K562 (cell line): ENCODE results near the gene CFDP1. TPM values are rescaled to one million over a fixed set of nuclear protein-coding genes. Genes with fewer than 3 reads are reported as not detected.

Experiments used
- BCLAF1 ChIP-seq, 2 experiments: fragments of 450-650 bp in 1 of 2; IDR thresholded peaks; 2 replicates each; pipeline ENCODE4 v1.6.1; 2011 to 2017; ENCODE audit warnings: low read depth in 2 of 2, antibody characterized with exemption in 1 of 2, borderline replicate concordance in 1 of 2, low read length in 1 of 2, mild to moderate bottlenecking in 1 of 2, mixed read lengths in 1 of 2; ENCODE audit not compliant: control insufficient read depth in 1 of 2
- CREBBP ChIP-seq: IDR thresholded peaks from one replicate; pipeline ENCODE4 v1.6.1; 2012; ENCODE audit warnings: low read depth, mild to moderate bottlenecking, control low read depth, inconsistent platforms, low read length
- EZH2 ChIP-seq: IDR thresholded peaks from 2 replicates; pipeline ENCODE4 v1.6.1; 2012; ENCODE audit warnings: low read depth, mild to moderate bottlenecking, inconsistent platforms, low read length, borderline replicate concordance
- GABPB1 ChIP-seq: sonication (generic); formaldehyde crosslinking; IDR thresholded peaks from 2 replicates; pipeline ENCODE4 v1.8.0; 2022; ENCODE audit warnings: mild to moderate bottlenecking, missing genetic modification reagents
- LARP7 ChIP-seq: fragments of 450-650 bp; IDR thresholded peaks from 2 replicates; pipeline ENCODE4 v1.6.1; 2016
- PCBP2 ChIP-seq: fragments of 200-400 bp; formaldehyde crosslinking; IDR thresholded peaks from 2 replicates; pipeline ENCODE4 v1.6.1; 2018; ENCODE audit warnings: low read length, low read depth, mild to moderate bottlenecking, moderate library complexity; ENCODE audit not compliant: poor library complexity, severe bottlenecking
- POLR3G ChIP-seq: IDR thresholded peaks from 2 replicates; pipeline ENCODE4 v1.6.1; 2011; ENCODE audit not compliant: insufficient read length, insufficient replicate concordance; ENCODE audit errors: extremely low read depth
- RBM22 ChIP-seq: fragments of 200-400 bp; formaldehyde crosslinking; IDR thresholded peaks from 2 replicates; pipeline ENCODE4 v1.6.1; 2018; ENCODE audit warnings: low read length, low read depth; ENCODE audit not compliant: poor library complexity, severe bottlenecking
- RFX5 ChIP-seq: IDR thresholded peaks from 2 replicates; pipeline ENCODE4 v1.6.1; 2011; ENCODE audit warnings: low read depth, mild to moderate bottlenecking, improper control_type of control experiment, low read length
- TEAD1 ChIP-seq, 2 experiments: fragments of 450-650 bp in 1 of 2; sonication (generic) in 1 of 2; formaldehyde crosslinking; IDR thresholded peaks; 2 replicates each; pipeline versions ENCODE4 v1.4.0 to v1.8.0; 2020 to 2022; ENCODE audit warnings: mild to moderate bottlenecking in 2 of 2, missing genetic modification reagents in 1 of 2
- ZFP1 ChIP-seq: fragments of 450-650 bp; formaldehyde crosslinking; IDR thresholded peaks from 2 replicates; pipeline ENCODE4 v1.4.0; 2020; ENCODE audit warnings: mild to moderate bottlenecking, mixed read lengths
- ZKSCAN3 ChIP-seq: fragments of 250-450 bp; sonication (Bioruptor Pico); IDR thresholded peaks from 2 replicates; pipeline ENCODE4 v1.4.0; 2020
- ZNF592 ChIP-seq: fragments of 450-650 bp; IDR thresholded peaks from 2 replicates; pipeline ENCODE4 v1.6.1; 2017; ENCODE audit warnings: antibody characterized with exemption, mild to moderate bottlenecking
- ZNF609 ChIP-seq: sonication (generic); formaldehyde crosslinking; IDR thresholded peaks from 2 replicates; pipeline ENCODE4 v1.8.1; 2023; ENCODE audit warnings: missing genetic modification reagents, mild to moderate bottlenecking, borderline replicate concordance
- ZNF780A ChIP-seq: fragments of 250-450 bp; sonication (Bioruptor Pico); IDR thresholded peaks from 2 replicates; pipeline ENCODE4 v1.5.0; 2021; ENCODE audit warnings: mild to moderate bottlenecking
- polyA plus RNA-seq, 8 experiments: library from polyadenylated mRNA; depleted of rRNA in 4 of 8; stranded (reverse) in 5 of 8; unstranded in 3 of 8; fragments of >200 nt; fragmentation: Nextera tagmentation in 2 of 8; fragmentation: Illumina TruSeq in 1 of 8; extraction: Ambion mirVana in 2 of 8; extraction: Trizol in 1 of 8; gene quantifications; 2 replicates each; pipeline versions ENCODE4 v1.2.1 to v1.2.3, GENCODE V29; 2011 to 2014; ENCODE audit warnings: inconsistent platforms in 1 of 8, missing spikeins in 1 of 8
- total RNA-seq, 7 experiments: library from RNA; depleted of rRNA in 6 of 7; stranded (reverse); fragments of >200 nt in 6 of 7; fragmentation: Illumina TruSeq in 2 of 7; extraction: Trizol in 2 of 7; gene quantifications; 2 replicates each; pipeline versions ENCODE4 v1.2.1 to v1.2.3, GENCODE V29; 2011 to 2021; ENCODE audit warnings: low replicate concordance in 1 of 7

Gene CFDP1
- total and polyA plus RNA-seq, 9 of the 15 experiments (the other 6 are each of a cell fraction or from before 2014, with no cell fraction given): 31.5 to 78.4 (median 61.7) TPM

GRCh38 chr16:75433732-75434413 lies 570 bp upstream of the CFDP1 start (continued):
- TF ChIP-seq ZNF592 (peak; percentile 72; the same call in 1 of the 2 replicates), TEAD1 (CRISPR knock-in tag; IDR thresholded peaks at IDR 0.05) (0 out of 4 replicates have a peak, but pooled peaks of 1 of the 2 experiments have one; percentile 71), ZFP1 (0 out of 2 replicates have a peak, but pooled peaks have one; percentile 36), LARP7 (no peak), EZH2 (no peak), RFX5 (no peak), PCBP2 (no peak), ZNF780A (CRISPR knock-in tag) (no peak), ZNF609 (CRISPR knock-in tag) (peak; percentile 51; the same call in 1 of the 2 replicates), BCLAF1 (IDR thresholded peaks at IDR 0.05; ENCODE audit: borderline replicate concordance in 1 of 2, control insufficient read depth in 1 of 2, low read depth in 2 of 2, low read length in 1 of 2) (no peak), CREBBP (no peak), POLR3G (no peak), RBM22 (no peak), GABPB1 (CRISPR knock-in tag) (no peak), ZKSCAN3 (CRISPR knock-in tag) (no peak)
